ENCODE results near the gene GSK3B. TPM values are rescaled to one million over a fixed set of nuclear protein-coding genes. Genes with fewer than 3 reads are reported as not detected.

Gene GSK3B
- total RNA-seq, 1 experiment from 2014 or later = 56.5 TPM

DNA sequence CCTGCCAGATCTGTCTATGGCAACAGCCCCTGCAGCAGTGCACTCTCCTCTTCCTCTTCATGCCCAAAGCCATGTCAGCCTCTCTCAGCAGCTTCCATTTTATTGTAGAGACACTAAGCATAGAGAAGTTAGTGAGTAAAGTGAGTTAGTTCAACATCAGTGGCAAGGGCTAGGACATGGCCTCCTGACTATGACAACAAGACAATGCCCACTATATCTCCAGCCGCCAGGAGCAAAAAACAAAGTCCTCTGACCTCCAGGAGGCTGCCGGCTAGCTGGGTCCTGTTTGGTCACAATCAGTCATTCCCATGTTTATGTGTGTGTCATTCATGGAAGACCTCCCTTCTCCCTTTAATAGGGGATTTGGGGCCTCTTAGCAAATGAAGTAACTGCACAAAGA, 297.5 kb downstream of the GSK3B start:
- no peak overlapping the region for H4K91ac ChIP-seq (ENCODE audit: insufficient read length, low read depth, low read length)
- TF ChIP-seq, protein P1, sequence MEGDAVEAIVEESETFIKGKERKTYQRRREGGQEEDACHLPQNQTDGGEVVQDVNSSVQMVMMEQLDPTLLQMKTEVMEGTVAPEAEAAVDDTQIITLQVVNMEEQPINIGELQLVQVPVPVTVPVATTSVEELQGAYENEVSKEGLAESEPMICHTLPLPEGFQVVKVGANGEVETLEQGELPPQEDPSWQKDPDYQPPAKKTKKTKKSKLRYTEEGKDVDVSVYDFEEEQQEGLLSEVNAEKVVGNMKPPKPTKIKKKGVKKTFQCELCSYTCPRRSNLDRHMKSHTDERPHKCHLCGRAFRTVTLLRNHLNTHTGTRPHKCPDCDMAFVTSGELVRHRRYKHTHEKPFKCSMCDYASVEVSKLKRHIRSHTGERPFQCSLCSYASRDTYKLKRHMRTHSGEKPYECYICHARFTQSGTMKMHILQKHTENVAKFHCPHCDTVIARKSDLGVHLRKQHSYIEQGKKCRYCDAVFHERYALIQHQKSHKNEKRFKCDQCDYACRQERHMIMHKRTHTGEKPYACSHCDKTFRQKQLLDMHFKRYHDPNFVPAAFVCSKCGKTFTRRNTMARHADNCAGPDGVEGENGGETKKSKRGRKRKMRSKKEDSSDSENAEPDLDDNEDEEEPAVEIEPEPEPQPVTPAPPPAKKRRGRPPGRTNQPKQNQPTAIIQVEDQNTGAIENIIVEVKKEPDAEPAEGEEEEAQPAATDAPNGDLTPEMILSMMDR (conservative IDR thresholded peaks at IDR 0.05) = no peak
- no peak overlapping the region for H3K56ac ChIP-seq (ENCODE audit: insufficient read length, low read depth, low read length)
- H3K18ac ChIP-seq (ENCODE audit: insufficient read length, low read depth, low read length) = no peak overlapping the region
- H2AK5ac ChIP-seq (ENCODE audit: insufficient read length, low read length) = no peak overlapping the region
- no peak for DNase-seq
- H3K79me1 ChIP-seq (ENCODE audit: insufficient read depth, low read depth, low read length, poor library complexity, severe bottlenecking) = no peaks in the 10 kb centered on the region
- H3K9me3 ChIP-seq (ENCODE audit: control insufficient read depth, low read depth, low read length) = no peaks in the 10 kb centered on the region
- H2BK120ac ChIP-seq (ENCODE audit: low read depth, low read length, poor library complexity, severe bottlenecking) = no peak overlapping the region
- H4K8ac ChIP-seq (replicated peaks; ENCODE audit: insufficient read length, low read depth, low read length) = no peak overlapping the region
- no peak overlapping the region for H3K23ac ChIP-seq (ENCODE audit: insufficient read length, low read depth, low read length)
- Mint-ChIP-seq H3K27ac (no peak overlapping the region), H3K9me3 (no peaks in the 10 kb centered on the region), H3K36me3 (ENCODE audit: insufficient read depth in 1 of 3, low read depth in 3 of 3) (no peaks in the 10 kb centered on the region; a peak in 1 of 7 replicates), H3K4me1 (peaks cover 14 to 19% of the 10 kb centered on the region in 2 experiments), H3K4me3 (no peak overlapping the region), H3K27me3 (ENCODE audit: low read depth) (no peaks in the 10 kb centered on the region)
- no peak overlapping the region for H3K4ac ChIP-seq (ENCODE audit: low read depth, low read length)
- no CpG with 5 or more reads among the region's 2 CpGs for WGBS (ENCODE audit: extremely low coverage, insufficient read length, low lambda C conversion rate)
- no peak overlapping the region for H3T11ph ChIP-seq (ENCODE audit: low read length)
- H3K27me3 ChIP-seq (ENCODE audit: insufficient read depth, low read length) = no peaks in the 10 kb centered on the region
- H3K14ac ChIP-seq (ENCODE audit: insufficient read depth, low read length) = no peak overlapping the region
- H2AFZ ChIP-seq (ENCODE audit: low read length) = no peak overlapping the region
- no peak overlapping the region for H2BK12ac ChIP-seq (ENCODE audit: insufficient read length, low read depth, low read length)
- no peaks in the 10 kb centered on the region for H3K23me2 ChIP-seq (ENCODE audit: insufficient read length, low read depth, low read length, poor library complexity, severe bottlenecking)
- no peak overlapping the region for H3K9ac ChIP-seq (ENCODE audit: extremely low read depth, insufficient read length, low read length)
- no peak overlapping the region for H2BK15ac ChIP-seq (ENCODE audit: low read depth, low read length)
- H2BK20ac ChIP-seq (ENCODE audit: low read depth, low read length, poor library complexity, severe bottlenecking) = no peak overlapping the region
- no peaks in the 10 kb centered on the region for H3K79me2 ChIP-seq (ENCODE audit: insufficient read depth, low read length)
- no peak overlapping the region for H4K5ac ChIP-seq (ENCODE audit: insufficient read length, low read depth, low read length)
- peaks cover 3% of the 10 kb centered on the region; the same call in 1 of the 2 replicates for H3K4me1 ChIP-seq (ENCODE audit: insufficient read depth, low read length)
- no peak overlapping the region for H3K27ac ChIP-seq (ENCODE audit: insufficient read length, low read depth, low read length)
- H4K20me1 ChIP-seq (ENCODE audit: control insufficient read depth, insufficient read depth, insufficient read length) = no peaks in the 10 kb centered on the region
- no peak overlapping the region for H3K4me2 ChIP-seq (ENCODE audit: insufficient read depth, insufficient read length, low read length)
- H2BK5ac ChIP-seq (ENCODE audit: insufficient read length, low read length) = no peak overlapping the region
